Fibroblast of pulmonary artery (primary cell): ENCODE measurements around the gene CREBL2.
"Not testable (repeated sequence)": the region's sequence is repeated elsewhere in the genome, so short reads cannot be mapped to it uniquely, and the experiment has no call there.

Experiments used
- DNase-seq: peaks from one replicate; pipeline ENCODE4 v3.0.0-alpha.2; 2010; ENCODE audit warnings: low read depth
- H3K4me3 ChIP-seq: replicated peaks from 2 replicates; pipeline ENCODE4 v1.5.1; 2011; ENCODE audit warnings: low read depth, mild to moderate bottlenecking, control low read depth, low read length, moderate library complexity
- CTCF ChIP-seq: IDR thresholded peaks from 2 replicates; pipeline ENCODE4 v1.5.1; 2011; ENCODE audit warnings: mild to moderate bottlenecking, control low read depth, low read length, inconsistent platforms; ENCODE audit errors: missing control alignments

CREBL2 gene

GRCh38 chr12:12587878-12588277 is 23.8 kb upstream of the CREBL2 start:
- no peak for TF ChIP-seq CTCF
- no peak overlapping the region for H3K4me3 ChIP-seq
- no peak for DNase-seq

- DNase-seq, H3K4me3 ChIP-seq: not testable (repeated sequence)
Observed at GRCh38 chr12:12588436-12588835, 23.2 kb upstream of the CREBL2 start.

GRCh38 chr12:12590961-12591360 is 20.7 kb upstream of the CREBL2 start:
- TF ChIP-seq CTCF, result no peak
- DNase-seq, result no peak
- H3K4me3 ChIP-seq, result no peak overlapping the region

GRCh38 chr12:12592930-12593329 is 18.7 kb upstream of the CREBL2 start:
- TF ChIP-seq CTCF, result no peak
- peak; percentile 48 for DNase-seq
- no peak overlapping the region for H3K4me3 ChIP-seq

- not testable (repeated sequence) for DNase-seq, H3K4me3 ChIP-seq
Observed at GRCh38 chr12:12595929-12596328, 15.7 kb upstream of the CREBL2 start.

- not testable (repeated sequence) for DNase-seq, H3K4me3 ChIP-seq
Observed at GRCh38 chr12:12596598-12596997, 15.1 kb upstream of the CREBL2 start.

GRCh38 chr12:12598864-12599263 is 12.8 kb upstream of the CREBL2 start:
- no peak for DNase-seq
- H3K4me3 ChIP-seq, result no peak overlapping the region
- TF ChIP-seq CTCF, result no peak

- no peak for DNase-seq
- no peak overlapping the region for H3K4me3 ChIP-seq
- TF ChIP-seq CTCF, result no peak
Observed at GRCh38 chr12:12599750-12600643, 11.7 kb upstream of the CREBL2 start.

- TF ChIP-seq CTCF, result no peak
- peak; percentile 14 for DNase-seq
- no peak overlapping the region for H3K4me3 ChIP-seq
Observed at GRCh38 chr12:12600659-12601058, 11.0 kb upstream of the CREBL2 start.
